ENCODE data around the gene RBM47.
"Not testable (repeated sequence)": the region's sequence is repeated elsewhere in the genome, so short reads cannot be mapped to it uniquely, and the experiment has no call there.

RBM47 gene

GRCh38 chr4:40629401-40630334 is at the start of gene RBM47:
Gene RBM47, minus strand, starts transcription at chr4:40629864. Its CDS starts 190,971 bp downstream, at chr4:40438893.
- DNase-seq: peak; percentile 45

- no peak for DNase-seq
Observed at GRCh38 chr4:40678421-40678820, 48.8 kb upstream of the RBM47 start.

DNA sequence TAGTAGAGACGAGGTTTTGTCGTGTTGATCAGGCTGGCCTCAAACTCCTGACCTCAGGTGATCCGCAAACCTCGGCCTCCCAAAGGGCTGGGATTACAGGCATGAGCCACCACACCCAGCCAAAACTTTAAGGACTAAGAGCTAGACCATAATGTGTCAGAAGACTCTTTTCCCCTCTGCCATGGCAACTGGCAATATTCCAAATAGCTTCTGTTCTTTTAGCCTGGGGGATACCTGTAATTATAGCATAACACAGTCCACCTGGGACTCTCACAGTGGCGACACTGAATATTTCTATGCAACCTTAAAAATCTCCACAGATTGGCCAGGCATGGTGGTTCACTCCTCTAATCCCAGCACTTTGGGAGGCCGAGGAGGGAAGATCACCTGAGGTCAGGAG is 45.5 kb upstream of the RBM47 start:
- no peak for DNase-seq

- peak; percentile 48 for DNase-seq
Observed at GRCh38 chr4:40672528-40673522, 43.2 kb upstream of the RBM47 start.

- DNase-seq: no peak
Observed at GRCh38 chr4:40669504-40669903, 39.8 kb upstream of the RBM47 start.

DNA sequence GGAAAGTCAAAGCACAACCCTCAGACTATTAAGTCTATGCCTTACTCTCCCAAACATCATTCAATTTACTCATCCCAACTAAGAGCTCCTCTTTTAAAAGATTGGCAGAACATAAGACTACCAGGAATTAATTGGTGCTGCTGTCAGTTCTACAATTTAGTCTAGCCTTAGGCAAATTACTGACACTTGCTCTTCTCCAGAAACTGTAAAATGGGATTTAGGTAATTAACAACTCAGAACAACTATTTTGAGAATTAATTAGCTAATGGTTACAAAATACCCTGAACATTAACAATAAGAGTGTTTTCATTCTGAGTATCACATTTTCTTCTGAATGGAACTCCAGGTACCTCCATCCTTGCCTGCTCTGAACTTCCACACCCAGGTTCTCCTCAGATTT is 36.2 kb upstream of the RBM47 start:
- DNase-seq: no peak

DNA sequence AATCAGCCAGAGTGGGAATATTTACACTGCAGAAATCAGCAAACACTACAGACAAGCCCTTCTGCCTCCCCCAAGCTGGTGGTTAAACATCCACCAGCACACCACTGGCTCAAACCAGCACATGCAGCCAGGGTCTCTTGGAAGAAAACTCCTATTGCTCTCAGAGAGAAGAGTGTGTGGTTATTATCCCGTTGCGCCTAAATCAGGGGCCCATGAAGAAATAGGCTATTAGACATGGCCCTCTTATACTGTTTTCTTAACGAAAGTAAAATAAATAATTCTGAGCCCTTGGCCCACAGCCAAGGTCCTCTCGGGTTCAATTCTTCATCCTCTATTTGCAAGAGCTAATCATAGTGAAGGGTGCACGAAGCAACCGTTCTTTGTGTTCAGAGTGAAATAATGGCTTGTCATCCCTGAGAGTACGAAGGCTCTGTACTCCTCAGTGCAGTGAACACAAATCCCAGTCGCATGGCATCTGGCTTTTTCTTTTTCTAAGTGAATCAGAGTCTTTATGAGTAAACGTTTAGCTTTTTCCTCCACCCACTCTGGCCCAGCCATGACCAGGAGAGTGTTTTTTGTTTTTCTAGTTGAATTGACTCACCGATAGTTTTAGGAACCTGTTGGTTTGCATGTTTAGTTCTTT is 33.4 kb upstream of the RBM47 start:
- peak; percentile 19 for DNase-seq

DNA sequence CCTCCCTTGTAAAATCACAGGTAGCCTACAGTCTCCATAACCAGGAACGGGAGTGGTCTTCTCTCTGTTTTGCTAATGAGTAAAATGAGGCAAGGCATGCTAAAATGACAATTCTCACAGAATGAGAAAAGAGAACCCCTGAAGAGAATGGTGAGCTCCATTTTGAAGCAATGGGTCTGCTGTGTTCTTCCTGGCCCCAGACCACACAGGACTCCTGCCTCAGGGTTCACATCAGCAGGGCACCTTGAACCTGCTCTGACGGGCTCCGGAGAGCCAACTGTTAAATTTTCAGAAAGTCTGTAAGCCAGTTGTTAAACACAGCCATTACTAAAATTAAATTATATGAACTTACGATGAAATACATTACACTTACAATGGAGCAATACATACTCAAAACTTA is 32.1 kb upstream of the RBM47 start:
- no peak for DNase-seq

- no peak for DNase-seq
Observed at GRCh38 chr4:40656201-40656863, 26.7 kb upstream of the RBM47 start.

DNA sequence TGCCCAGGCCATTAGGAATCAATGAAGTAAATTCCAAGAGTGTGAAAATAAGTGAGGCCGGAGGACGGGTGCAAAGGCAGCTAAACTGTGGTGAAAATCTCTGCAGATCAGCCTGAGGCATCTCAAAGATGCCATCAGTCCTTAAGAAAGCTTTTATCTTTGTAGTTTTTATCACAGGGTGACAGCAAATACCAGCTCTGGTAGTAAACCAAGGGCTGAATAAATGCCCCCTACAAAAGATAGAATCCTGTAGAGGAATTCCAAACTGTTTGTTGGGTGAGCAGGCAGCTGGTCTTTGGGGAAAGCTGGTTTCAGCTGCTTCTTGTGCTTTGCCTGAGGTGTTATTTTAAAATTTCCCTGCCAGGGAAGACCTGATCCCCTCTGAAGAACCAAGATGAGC is 21.6 kb upstream of the RBM47 start:
- no peak for DNase-seq

DNA sequence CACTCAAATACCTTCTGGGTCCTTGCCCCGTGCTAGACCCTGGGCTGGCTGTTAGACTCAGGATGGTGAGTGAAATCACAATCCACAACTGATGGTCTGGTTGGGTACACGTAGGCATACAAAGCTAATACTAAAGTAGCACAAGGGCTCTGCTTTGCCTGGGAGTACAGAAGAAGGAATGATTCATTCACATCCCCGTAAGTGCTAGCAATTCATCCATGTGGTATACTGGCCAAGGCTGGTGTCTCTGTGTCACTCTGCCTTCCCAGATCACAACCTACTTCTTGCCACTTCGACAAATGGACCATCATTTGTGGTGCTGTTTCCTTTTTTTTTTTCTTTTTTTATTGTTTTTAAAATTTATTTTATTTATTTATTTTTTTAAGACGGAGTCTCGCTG is 19.7 kb upstream of the RBM47 start:
- no peak for DNase-seq

DNA sequence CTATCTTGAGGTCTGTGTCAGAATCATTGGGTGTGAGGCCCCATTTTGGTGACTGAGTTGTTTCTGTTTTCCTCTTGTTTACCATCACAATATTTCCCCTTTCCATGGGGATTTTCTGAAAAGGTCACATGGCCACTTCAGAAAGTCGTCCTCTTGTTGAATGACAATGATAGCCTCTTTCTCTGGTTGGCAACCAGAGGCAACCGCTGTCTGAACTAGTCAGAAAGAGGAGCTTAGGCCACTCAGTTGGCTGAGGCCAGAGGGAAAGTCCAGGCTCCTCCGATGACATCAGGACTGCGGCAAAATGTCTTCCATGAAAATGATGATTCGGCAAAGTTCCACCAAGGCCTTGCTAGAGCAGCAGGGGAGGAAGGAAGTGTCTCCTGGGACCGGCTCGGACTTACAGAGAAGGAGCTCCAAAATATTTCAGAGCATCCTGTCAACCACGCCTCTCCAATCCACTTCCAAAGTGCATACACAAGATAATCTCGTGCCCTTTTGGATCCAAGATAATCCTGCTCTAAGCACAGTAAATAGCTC is 19.1 kb upstream of the RBM47 start:
- no peak for DNase-seq

DNA sequence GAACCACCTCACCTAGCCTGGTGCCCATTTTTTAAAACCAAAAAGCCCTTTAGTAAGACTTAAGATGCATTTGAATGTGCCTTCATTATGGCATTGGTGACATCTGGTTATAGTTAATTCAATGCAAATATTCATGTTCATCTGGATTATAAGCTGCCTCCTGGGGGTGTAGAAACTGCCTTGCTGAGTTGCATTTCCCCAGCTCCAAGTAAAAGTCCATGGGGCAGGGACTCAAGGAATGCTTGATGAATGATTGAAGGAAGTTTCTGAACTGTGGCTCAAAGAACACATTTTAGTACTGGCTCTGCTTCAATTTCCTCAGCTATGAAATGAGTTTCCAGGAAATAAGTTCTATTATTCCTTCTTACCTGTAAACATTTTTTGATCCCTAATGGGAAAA is 18.5 kb upstream of the RBM47 start:
- no peak for DNase-seq

GRCh38 chr4:40645586-40645985 is 15.9 kb upstream of the RBM47 start:
- no peak for DNase-seq

- no peak for DNase-seq
Observed at GRCh38 chr4:40632080-40632479, 2.4 kb upstream of the RBM47 start.

DNA sequence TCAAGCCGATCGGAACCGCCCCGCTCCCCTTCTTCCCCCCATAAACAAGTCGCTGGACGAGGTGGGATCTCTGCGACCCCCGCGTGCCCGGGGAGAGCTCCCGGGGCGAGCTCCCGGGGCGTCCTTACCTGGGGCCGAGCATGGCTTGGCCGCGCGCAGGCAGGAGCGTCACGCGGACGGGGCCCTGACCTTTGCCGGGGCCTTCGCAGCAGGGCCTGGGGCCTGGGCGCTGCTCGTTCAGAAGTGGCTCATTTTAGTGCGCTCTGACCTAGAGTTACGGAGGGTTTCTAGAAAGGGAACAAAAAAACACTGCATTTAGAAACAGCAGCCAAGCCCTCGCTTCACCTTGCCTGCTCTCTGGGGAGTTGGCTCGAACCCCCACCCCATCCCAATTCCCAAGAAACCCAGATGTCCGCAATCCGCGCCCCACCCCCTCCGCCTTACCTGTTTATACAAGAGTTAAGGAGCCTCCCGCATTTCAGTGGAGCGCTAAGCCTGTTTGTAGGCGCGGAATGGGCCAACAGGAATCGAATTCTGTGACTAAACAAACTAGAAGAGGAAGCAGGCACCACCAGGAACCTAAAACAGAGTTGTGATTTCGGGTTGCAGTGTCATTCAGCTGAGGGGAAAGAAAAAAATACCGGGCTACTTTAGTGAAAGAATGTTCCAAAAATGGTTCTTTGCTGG is 814 bp upstream of the RBM47 start:
- no peak for DNase-seq

DNA sequence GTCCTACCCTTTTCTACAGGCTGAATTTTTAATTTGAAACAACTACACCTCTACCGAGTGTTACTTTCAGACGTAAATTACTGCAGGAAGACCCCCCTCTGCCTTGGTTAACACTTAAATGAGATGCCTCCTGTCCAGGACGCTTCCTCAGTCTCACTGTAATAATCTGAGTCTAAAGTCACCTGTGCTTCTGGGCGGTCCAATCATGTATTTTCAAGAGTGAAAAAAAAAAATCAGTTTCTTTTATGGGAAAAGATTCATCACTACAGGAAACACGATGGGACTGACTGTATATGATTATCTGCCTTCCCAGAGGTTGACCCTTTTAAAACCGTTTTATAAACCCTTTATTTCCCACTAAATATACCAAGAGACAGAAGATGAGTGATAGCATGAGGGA is 776 bp downstream of the RBM47 start:
- DNase-seq: no peak

DNA sequence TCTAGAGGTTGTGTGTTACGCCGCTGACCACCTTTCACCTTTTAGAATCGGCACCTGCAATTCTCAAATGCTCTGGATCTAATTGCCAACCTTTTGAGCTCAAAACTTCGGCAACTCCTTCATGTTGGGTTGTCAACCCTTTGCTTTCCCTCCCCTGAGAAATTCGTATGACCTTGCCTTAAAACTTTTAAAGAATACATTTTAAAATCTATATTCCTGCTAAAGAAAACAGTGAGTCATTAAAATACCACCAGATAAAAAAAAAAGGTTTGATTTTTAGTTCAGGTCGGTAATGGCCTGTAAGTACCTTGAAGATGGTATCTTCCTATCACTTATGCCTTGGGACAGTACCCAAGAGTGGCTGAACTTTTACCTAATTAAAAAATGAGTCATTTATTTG is 1.3 kb downstream of the RBM47 start:
- not testable (repeated sequence) for DNase-seq

DNA sequence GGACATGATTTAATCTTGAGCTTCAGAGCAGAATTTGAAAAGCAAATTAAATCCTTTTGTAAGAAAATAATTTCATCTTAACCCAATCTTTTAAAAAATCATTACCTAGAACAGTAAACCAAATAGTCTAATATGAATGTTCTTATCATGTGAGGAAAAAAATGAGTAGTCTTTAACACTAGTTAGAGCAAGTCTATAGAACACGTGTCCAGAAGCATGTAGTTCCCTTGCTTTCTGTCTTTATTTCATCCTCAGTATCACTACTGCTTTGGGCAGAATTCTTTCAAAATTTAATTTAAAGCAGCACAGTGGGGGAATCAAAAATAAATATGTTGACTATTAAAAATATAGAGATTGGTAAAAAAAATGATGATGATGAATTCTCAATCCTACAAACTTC is 2.1 kb downstream of the RBM47 start:
- DNase-seq: no peak

- no peak for DNase-seq
Observed at GRCh38 chr4:40626183-40626990, 3.3 kb downstream of the RBM47 start.

GRCh38 chr4:40623707-40624106 is 6.0 kb downstream of the RBM47 start:
- no peak for DNase-seq

Data from activated naive CD4-positive, alpha-beta T cell treated with anti-CD3 and anti-CD28 coated beads, Interleukin-2, amount 50 U/mL, for 16 hours (primary cell).